HL-60 (cell line): ENCODE measurements around the gene SP100.

ENCODE experiments used
- GABPA ChIP-seq: IDR thresholded peaks from 2 replicates; pipeline ENCODE4 v1.6.1; 2012; ENCODE audit warnings: low read depth
- POLR2AphosphoS5 ChIP-seq: IDR thresholded peaks from 2 replicates; pipeline ENCODE4 v1.6.1; 2012; ENCODE audit warnings: low read depth
- REST ChIP-seq: IDR thresholded peaks from 2 replicates; pipeline ENCODE4 v1.6.1; 2012; ENCODE audit warnings: low read depth; ENCODE audit not compliant: insufficient replicate concordance
- SPI1 ChIP-seq: IDR thresholded peaks from 2 replicates; pipeline ENCODE4 v1.6.1; 2012; ENCODE audit warnings: low read depth, mild to moderate bottlenecking, borderline replicate concordance
- TF ChIP-seq, protein P1 (sequence below): IDR thresholded peaks from one replicate; pipeline ENCODE4 v1.5.1; 2011; ENCODE audit warnings: low read length, control low read depth, inconsistent platforms; ENCODE audit not compliant: insufficient read depth

DNA sequence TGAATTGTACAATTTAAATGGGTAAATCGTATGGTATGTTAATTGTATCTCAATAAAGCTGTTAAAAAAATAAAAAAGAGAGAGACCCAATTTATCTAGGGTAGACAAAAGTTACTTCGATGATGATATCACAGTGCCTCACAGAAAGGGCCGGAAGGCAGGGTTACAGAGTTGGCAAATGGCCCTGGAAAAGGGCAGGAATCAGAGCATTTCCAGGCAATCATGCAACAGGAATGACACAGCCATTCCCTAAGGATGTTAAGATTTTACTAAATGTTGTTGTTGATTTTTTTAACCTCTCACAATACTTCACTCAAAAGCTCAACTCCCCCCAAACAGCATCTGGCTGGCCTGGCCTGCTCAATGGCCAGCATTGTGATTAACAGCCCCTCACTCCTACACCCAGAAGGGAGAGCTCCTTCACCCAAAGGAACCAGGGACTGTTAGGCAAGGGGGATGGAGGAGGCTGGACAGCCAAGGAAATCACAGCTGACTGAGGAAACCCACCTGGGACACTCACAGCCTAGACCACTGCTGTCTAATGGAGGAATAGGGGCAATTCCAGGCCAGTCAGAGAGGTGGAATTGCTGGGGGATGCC is 7.7 kb upstream of the SP100 start:
- TF ChIP-seq SPI1 (no peak), POLR2AphosphoS5 (no peak), REST (no peak), GABPA (no peak)
- TF ChIP-seq, protein P1, sequence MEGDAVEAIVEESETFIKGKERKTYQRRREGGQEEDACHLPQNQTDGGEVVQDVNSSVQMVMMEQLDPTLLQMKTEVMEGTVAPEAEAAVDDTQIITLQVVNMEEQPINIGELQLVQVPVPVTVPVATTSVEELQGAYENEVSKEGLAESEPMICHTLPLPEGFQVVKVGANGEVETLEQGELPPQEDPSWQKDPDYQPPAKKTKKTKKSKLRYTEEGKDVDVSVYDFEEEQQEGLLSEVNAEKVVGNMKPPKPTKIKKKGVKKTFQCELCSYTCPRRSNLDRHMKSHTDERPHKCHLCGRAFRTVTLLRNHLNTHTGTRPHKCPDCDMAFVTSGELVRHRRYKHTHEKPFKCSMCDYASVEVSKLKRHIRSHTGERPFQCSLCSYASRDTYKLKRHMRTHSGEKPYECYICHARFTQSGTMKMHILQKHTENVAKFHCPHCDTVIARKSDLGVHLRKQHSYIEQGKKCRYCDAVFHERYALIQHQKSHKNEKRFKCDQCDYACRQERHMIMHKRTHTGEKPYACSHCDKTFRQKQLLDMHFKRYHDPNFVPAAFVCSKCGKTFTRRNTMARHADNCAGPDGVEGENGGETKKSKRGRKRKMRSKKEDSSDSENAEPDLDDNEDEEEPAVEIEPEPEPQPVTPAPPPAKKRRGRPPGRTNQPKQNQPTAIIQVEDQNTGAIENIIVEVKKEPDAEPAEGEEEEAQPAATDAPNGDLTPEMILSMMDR = no peak
